GM18505 (cell line): Measurements from ENCODE around the gene GLIPR2.
"Not testable (repeated sequence)": the region's sequence is repeated elsewhere in the genome, so short reads cannot be mapped to it uniquely, and the experiment has no call there.

Experiments used
- ATAC-seq: cut with Tn5 transposase; IDR thresholded peaks from one replicate; pipeline ENCODE4 v1.9.1; 2021; ENCODE audit not compliant: unreplicated experiment
- POLR2A ChIP-seq: IDR thresholded peaks from 4 replicates; pipeline ENCODE4 v1.6.1; 2011; ENCODE audit warnings: borderline replicate concordance; ENCODE audit not compliant: insufficient read depth, insufficient read length; ENCODE audit errors: extremely low read depth

Gene GLIPR2

DNA sequence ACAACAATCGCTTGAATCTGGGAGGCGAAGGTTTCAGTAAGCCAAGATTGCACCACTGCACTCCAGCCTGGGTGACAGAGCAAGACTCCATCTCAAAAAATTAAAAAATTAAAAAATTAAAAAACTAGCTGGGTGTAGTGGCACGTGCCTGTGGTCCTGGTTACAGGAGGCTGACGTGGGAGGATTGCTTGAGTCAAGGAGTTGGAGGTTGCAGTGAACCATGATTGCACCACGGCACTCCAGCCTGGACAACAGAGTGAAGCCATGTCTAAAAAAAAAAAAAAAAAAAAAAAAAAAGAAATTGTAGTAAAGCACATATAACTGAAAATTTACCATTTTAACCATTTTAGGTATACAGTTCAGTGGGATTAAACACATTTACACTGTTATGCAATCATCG, 19.6 kb downstream of the GLIPR2 start:
- no peak for ATAC-seq
- TF ChIP-seq POLR2A, result no peak

DNA sequence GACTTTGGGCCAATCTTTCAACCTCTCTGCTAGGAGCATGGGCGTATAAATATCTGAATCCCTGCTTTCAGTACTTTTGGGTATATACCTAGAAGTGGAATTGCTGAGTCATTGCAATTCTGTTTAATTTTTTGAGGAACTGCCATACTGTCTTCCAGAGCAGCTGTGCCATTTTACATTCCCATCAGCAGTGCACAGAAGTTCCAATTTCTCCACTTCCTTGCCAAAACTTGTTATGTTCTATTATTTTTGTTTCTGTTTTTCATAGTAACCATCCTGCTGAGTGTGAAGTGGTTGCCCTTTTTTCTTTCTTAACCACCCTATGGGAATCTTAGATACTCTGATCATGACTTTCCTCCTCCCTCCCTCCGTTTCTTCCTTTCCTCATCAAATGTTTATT, 21.6 kb downstream of the GLIPR2 start:
- no peak for TF ChIP-seq POLR2A

DNA sequence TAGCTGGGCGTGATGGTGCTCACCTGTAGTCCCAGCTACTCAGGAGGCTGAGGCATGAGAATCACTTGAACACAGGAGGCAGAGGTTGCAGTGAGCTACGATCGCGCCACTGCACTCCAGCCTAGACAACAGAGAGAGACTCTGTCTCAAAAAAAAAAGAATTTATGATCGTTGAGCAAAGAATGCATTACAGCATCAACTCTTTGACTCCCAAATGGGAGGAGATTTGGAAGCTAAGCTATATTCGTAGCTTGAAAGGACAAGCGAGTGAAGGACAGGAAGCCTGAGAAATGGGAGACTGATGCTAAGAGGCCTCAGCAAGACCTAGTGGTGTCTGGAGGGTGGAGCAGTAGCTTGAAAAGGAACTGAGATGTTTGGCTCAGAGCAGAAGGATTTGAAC, 22.4 kb downstream of the GLIPR2 start:
- ATAC-seq, result no peak

More for the DNA sequence above, 21.6 kb downstream of the GLIPR2 start:
- ATAC-seq, result no peak

DNA sequence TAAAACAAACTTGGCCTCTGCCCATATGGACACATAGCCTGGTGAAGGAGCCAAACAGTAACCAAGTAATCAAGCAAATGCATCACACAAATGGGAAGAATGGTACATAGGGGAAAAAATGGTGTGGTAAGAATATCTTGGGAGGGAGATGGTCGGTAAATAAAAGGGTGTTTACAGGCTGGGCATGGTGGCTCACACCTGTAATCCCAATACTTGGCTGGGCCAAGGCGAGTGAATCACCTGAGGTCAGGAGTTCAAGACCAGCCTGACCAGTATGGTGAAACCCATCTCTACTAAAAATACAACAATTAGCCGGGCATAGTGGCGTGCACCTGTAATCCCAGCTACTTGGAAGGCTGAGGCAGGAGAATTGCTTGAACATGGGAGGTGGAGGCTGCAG, 23.0 kb downstream of the GLIPR2 start:
- ATAC-seq, result not testable (repeated sequence)

More for the DNA sequence above, 22.4 kb downstream of the GLIPR2 start:
- TF ChIP-seq POLR2A, result no peak

DNA sequence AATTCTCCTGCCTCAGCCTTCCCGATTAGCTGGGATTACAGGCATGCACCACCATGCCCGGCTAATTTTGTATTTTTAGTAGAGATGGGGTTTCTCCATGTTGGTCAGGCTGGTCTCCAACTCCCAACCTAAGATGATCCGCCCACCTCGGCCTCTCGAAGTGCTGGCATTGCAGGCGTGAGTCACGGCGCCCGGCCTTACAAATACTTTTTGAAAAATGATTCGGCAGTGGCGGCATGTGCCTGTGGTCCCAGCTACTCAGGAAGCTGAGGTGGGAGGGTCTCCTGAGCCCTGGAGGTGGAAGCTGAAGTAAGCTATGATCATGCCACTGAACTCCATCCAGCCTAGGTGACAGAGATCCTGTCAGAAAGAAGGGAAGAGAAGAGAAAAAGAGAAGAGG, 23.6 kb downstream of the GLIPR2 start:
- not testable (repeated sequence) for ATAC-seq

DNA sequence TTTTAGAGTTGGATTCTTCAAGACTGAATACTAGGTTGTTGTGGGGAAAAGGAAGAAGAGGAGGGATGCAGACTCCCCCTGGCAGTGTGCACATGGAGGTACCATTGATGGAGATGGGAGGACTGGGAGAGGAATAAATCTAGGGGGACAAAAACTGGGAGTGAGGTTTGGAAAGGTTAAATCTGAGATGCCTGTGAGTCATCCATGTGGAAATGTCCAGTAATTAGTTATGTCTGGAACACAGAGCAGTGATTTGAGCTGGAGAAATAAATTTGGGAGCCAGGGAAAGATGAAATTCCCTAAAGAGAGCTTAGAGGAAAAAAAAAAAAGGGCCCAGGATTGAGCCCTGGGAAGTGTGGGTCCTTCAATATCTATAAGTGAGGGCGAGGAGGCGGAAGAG, 24.7 kb downstream of the GLIPR2 start:
- ATAC-seq, result no peak
- no peak for TF ChIP-seq POLR2A

DNA sequence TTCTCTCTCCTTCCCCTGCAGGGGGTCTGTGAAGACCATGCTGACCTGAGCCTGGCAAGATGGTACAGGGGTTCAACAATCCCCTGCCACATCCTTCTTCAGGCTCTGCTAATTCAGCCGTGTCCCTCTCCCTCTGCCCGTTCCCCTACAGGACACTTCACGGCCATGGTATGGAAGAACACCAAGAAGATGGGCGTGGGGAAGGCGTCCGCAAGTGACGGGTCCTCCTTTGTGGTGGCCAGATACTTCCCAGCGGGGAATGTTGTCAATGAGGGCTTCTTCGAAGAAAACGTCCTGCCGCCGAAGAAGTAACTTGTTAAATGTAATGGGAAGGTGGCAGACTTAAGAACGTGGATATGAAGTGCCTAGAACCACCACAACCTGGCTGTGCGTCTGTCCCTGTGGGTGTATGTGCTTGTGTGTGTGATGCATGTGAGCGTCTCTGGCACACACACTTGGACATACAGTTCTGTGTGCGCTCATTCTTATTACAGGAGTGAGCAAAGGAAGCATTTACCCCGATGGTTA, 25.7 kb downstream of the GLIPR2 start:
- no peak for ATAC-seq
- TF ChIP-seq POLR2A, result no peak

DNA sequence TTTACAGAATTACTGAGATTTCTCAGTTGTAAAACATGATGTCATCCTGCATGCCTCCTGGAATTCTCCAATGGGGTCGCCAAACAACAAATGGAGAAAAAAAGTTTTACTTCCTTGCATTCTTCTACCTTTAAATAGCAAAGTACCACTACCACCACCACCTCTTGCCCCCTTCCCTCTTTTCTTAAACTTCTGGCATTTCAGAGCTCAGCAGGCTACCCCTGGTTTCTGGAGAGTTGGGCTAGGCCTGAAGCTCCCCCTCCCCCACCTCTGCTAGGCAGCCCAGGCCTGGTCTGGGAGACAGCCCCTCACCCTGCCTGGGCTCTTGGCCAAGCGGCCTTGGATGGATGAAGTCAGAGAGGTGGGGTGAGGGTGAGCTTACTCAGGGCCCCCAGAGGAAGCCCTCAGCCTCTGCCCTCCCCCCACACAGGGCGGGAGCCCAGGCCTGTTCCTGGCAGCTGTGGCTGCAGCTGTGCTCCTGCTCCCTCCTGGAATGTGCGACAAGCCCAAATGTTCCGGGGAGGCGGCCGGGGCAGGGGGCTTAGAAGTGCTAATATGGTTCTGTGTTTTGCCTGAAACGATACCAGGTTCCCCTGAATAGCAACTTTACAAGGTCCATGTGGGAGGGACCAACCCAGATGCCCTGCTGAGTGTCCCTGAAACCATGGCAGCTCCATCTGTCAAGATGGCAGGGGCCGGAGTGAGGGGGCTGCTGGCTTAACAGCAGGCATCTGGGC, 26.7 kb downstream of the GLIPR2 start:
- TF ChIP-seq POLR2A, result no peak

DNA sequence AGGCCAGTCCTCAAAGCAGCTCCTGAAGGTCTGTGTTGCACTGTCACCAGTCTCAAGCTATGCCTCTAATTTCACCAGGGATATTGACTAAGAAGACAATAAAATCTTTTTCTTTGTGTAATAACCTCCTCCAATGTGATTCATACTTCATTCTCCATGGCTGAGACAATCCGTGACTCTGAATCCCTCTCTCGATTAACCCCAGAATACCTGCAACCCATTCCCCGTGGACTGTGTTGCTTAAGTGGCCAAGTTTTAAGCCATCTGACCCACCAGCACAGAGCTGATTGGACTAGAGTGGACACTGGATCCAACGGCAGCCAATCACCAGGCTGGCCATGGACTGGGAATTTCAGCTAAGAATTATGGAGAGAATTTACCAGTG, 27.2 kb downstream of the GLIPR2 start:
- no peak for TF ChIP-seq POLR2A
- ATAC-seq, result no peak

More for the DNA sequence above, 26.7 kb downstream of the GLIPR2 start:
- no peak for ATAC-seq

DNA sequence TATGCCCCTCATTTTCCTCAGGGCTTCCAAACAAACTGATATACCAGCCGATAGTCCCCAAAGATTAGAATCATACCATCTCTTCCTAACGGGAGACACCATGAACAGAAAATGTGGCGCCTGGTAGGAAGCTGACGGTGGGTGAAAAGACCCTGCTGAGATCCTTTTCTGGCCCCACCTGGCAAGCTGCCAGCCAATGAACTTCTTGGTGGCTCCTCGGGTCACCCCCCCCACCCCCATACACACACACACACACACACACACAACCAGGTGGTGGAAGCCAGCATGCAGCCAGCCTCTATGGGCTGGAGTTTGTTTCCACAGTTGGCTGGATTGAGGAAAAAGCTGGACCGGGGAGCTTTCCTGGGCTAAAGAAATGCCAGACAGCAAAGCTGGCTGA, 27.8 kb downstream of the GLIPR2 start:
- no peak for TF ChIP-seq POLR2A
- no peak for ATAC-seq

DNA sequence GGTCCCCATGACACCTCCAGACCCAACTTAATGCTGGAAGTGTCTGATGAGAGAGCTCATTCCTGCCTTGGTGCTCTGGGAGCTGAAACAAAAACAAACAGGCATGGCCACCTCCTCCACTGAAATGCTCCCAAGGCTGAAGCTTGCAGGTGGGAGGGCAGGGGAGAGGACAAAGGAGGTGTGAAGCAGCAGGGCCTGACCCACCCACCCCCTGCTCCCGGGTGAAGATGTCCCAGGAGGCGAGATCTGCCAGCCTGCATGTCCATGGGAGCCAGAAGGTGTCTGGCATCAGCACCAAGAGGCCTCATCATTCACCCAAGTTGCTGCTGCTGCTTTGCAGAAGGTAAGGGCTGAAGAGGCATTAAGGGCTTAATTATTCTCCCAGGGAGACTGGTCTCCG, 28.5 kb downstream of the GLIPR2 start:
- TF ChIP-seq POLR2A, result no peak
- no peak for ATAC-seq

DNA sequence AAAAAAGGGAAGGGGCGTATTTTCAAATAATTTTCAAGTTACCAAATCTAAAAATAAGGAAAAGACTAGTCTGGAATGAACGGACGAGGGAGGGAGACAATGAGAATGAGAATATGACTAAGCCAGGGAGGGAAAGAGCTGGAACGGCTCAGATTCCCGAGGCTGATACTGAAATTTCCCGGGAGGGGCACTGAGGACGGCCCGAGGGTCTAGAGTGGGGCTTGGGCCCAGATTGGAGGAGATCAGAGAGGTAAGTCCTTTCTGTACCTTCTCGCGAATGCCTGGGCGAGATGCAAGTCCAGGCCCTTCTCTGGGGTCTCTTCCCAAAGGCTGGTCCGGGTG, 29.3 kb downstream of the GLIPR2 start:
- ATAC-seq, result no peak
- no peak for TF ChIP-seq POLR2A

DNA sequence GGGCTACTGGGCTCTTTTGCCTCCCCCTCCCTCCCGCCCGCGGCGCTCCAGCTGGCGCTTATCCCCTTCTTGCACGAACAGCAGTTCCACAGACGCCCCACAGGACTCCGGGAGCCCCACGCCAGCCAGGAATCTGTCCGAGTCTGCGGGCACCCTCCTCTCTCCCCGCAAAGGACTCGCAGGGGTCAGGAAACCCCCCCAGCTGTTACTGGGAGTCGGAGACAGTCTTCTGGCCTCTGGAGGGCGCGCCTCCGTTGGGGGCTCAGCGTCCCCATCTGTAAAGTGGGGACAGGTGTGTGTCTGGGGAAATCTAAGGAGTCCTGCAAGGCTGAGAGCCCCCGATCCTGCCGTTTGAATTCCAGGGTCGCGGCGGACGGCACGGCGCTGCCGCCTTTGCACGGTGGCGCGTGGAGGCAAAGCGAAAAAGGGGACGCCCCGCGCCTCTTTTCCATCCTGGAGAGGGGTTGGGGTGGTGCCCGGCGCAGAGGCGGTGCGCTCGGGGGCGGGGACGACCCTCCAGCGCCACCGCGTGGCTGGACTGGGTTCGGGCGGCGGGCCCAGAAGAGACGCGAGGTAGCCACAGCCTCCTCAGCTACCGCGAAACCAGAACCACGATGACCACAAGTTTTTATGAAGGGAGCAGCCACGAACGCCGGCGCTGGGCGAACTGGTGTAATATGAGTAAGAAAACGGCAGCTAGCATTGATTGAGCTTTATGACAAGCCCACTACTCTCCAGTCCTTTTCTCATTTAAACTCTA, 29.8 kb downstream of the GLIPR2 start:
- TF ChIP-seq POLR2A, result no peak
- ATAC-seq, result peak; percentile 90

DNA sequence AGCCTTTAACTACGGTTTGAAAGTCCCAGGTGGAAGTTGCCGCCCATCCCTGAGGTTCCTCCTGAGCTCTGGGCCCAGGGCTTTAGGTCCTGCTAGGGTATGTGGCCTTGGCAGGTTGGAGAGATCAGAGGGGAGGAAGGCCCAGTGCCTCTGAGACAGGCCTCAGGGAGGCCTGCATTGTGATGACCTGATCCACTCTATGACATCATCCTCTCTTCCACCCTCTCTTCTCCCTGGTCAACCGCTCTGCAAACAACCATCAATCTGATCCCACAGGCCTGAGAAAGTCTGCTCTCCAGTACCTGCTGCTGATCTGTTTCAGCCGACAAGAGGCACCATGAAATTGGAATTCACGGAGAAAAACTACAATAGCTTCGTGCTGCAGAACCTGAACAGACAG, 32.6 kb downstream of the GLIPR2 start, which contains the start of gene CCIN:
CCIN (plus strand) TSS at position 223 of the 400 bp plus-strand sequence; CDS start at position 338, 115 bp downstream.
- ATAC-seq, result no peak

More for the DNA sequence above, 32.6 kb downstream of the GLIPR2 start, which contains the start of gene CCIN:
- TF ChIP-seq POLR2A, result no peak
